SH-SY5Y (cell line): ENCODE measurements around the gene COL20A1.

Experiments used
- GATA2 ChIP-seq: IDR thresholded peaks from 2 replicates; pipeline ENCODE4 v1.6.1; 2011; ENCODE audit warnings: mild to moderate bottlenecking, low read depth, low read length
- GATA3 ChIP-seq: IDR thresholded peaks from 2 replicates; pipeline ENCODE4 v1.6.1; 2011; ENCODE audit warnings: low read depth, mild to moderate bottlenecking, low read length, moderate library complexity

DNA sequence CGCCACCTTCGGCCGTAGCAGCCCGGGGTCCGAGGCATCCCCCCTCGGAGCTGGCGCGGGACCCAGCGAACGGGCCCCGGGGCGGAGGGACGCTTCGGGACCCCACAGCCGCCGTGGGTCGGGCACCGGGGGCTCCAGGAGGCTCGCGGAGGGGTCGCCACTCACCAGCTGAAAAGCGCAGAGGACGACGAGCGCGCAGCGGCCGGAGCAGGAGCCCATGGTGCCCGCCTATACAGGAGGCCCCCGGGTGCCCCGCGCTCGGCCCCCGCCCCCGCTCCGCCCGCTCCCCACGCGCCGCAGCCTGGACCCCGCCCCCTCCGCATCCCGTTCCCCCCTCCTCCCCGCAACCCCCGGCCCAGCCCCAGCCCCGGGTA, 38.8 kb upstream of the COL20A1 start, which contains the start of gene NKAIN4:
- TF ChIP-seq GATA2 = no peak
- TF ChIP-seq GATA3 = no peak
